Iris pigment epithelial cell (primary cell): Measurements from ENCODE around the gene EMP2.
A peak's percentile ranks its signal among the peaks of the same experiment; 100 is the strongest.
"Not testable (repeated sequence)": the region's sequence is repeated elsewhere in the genome, so short reads cannot be mapped to it uniquely, and the experiment has no call there.

Experiments used
- DNase-seq: peaks from one replicate; pipeline ENCODE4 v3.0.0-alpha.2; 2011; ENCODE audit warnings: low read depth

EMP2 gene

GRCh38 chr16:10521681-10522274 is 58.6 kb downstream of the EMP2 start:
- peak; percentile 50 for DNase-seq

GRCh38 chr16:10520869-10521578 is 59.4 kb downstream of the EMP2 start:
- DNase-seq, result no peak

GRCh38 chr16:10519929-10520868 is 60.2 kb downstream of the EMP2 start:
- no peak for DNase-seq

- DNase-seq, result no peak
Observed at GRCh38 chr16:10519297-10519696, 61.1 kb downstream of the EMP2 start.

GRCh38 chr16:10518479-10519041 is 61.8 kb downstream of the EMP2 start:
- no peak for DNase-seq

GRCh38 chr16:10517868-10518267 is 62.5 kb downstream of the EMP2 start:
- no peak for DNase-seq

- DNase-seq, result peak; percentile 67
Observed at GRCh38 chr16:10514369-10515055, 65.9 kb downstream of the EMP2 start.

- no peak for DNase-seq
Observed at GRCh38 chr16:10511829-10512228, 68.6 kb downstream of the EMP2 start.

GRCh38 chr16:10510279-10510678 is 70.1 kb downstream of the EMP2 start:
- no peak for DNase-seq

- DNase-seq, result peak; percentile 82
Observed at GRCh38 chr16:10509534-10510025, 70.8 kb downstream of the EMP2 start.

- not testable (repeated sequence) for DNase-seq
Observed at GRCh38 chr16:10505286-10505685, 75.1 kb downstream of the EMP2 start.

GRCh38 chr16:10504404-10504885 is 76.0 kb downstream of the EMP2 start:
- no peak for DNase-seq

GRCh38 chr16:10502776-10503175 is 77.6 kb downstream of the EMP2 start:
- no peak for DNase-seq

GRCh38 chr16:10501016-10501607 is 79.3 kb downstream of the EMP2 start:
- no peak for DNase-seq

- DNase-seq, result no peak
Observed at GRCh38 chr16:10500582-10500981, 79.8 kb downstream of the EMP2 start.

- no peak for DNase-seq
Observed at GRCh38 chr16:10497132-10498101, 83.0 kb downstream of the EMP2 start.

- no peak for DNase-seq
Observed at GRCh38 chr16:10495031-10495345, 85.4 kb downstream of the EMP2 start.

GRCh38 chr16:10494343-10495030 is 85.9 kb downstream of the EMP2 start:
- DNase-seq, result no peak

GRCh38 chr16:10493276-10493675 is 87.1 kb downstream of the EMP2 start:
- no peak for DNase-seq
